Endometrial microvascular endothelial cells (primary cell): Measurements from ENCODE around the gene APOBEC3B. TPM values are rescaled to one million over a fixed set of nuclear protein-coding genes. Genes with fewer than 3 reads are reported as not detected.
"Not testable (repeated sequence)": the region's sequence is repeated elsewhere in the genome, so short reads cannot be mapped to it uniquely, and the experiment has no call there.

Experiments used
- in situ Hi-C: cut with HindIII; loops from 2 replicates; pipeline ENCODE4 v1.10.0; 2017; ENCODE audit warnings: low sequenced_read_pairs, low pct_unique_long_range_greater_than_20kb; ENCODE audit errors: inconsistent ontology term
- total RNA-seq: library from RNA; depleted of rRNA; stranded (reverse); fragments of >200 nt; gene quantifications from one replicate; pipeline ENCODE4 v1.2.3, GENCODE V29; 2015; ENCODE audit errors: inconsistent ontology term

The APOBEC3B gene
- total RNA-seq, 1 donor from 2014 or later, result 15.1 TPM

GRCh38 chr22:38964306-38964705 is 17.8 kb upstream of the APOBEC3B start:
- in situ Hi-C loops, result no loop called here

DNA sequence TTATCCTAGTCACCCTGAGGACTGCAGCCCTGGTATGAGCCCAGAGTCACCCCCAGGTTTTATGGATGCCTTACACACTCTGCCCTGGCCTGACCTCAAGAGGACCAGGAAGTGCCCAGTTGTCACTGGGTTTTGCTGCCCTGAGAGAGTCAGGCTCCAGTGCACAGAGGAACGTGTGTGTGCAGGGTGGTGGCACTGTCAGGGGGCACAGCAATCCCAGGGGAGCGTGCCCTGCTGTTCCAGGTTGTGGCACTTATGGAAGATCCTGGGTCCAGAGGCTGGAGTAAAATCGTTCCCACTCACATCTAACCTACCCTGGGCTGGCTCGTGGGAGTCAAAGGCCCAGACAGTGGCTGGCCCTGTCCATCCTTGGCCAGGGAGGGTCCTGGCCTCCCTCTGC is 17.2 kb upstream of the APOBEC3B start:
- in situ Hi-C loops, result no loop called here

DNA sequence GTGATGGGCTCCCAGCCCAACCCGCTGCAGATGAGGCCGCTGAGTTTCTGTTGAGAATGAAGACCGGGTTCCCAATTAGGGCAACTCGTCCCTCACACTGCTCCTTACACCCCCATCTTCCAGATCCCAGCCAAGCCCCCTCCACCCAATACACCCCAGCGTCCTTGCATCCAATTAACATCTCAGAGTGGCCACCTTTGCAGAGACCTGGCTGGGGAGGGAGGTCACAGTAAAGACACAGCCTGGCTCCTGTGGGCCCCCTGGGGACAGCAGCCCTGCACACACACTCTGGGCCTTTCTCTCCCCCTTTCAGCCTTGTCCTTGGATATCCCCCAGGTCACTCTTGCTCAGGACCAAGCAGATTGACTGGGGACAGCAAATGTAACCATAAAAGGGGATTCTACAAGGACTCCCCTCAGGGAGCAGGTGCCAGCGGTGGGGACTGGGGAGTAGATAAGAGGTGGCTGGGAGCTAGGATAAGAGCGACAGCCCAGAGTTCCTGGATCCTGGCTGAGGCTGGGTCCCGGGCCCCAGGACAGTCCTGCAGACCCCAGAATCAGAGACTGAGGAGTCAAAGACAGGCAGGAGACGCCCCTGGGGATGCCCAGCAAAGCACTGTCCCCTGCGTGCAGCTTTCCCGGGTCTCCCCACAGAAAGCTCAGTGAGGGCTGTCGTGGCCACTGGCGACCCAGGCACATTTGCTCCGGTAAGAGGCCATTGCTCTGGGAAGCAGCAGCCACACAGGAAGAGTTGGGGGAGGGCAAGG is 16.4 kb upstream of the APOBEC3B start:
- in situ Hi-C loops, result no loop called here

DNA sequence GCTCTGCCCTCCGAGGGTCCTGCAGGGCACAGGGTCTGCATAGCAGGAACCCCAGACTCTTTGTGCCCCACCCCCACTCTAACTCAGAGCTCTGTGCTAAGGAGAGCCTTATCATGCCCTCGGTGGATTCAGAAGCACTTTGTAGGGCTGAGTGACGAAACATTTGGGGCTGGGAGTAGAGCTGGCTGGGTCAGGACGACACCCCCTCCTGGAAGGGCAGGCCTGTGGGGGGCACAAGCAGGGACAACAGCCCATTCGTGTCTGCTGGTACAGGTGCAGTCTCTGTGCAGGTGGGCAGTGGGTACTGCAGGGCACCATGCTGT is 15.8 kb upstream of the APOBEC3B start:
- in situ Hi-C loops, result no loop called here

DNA sequence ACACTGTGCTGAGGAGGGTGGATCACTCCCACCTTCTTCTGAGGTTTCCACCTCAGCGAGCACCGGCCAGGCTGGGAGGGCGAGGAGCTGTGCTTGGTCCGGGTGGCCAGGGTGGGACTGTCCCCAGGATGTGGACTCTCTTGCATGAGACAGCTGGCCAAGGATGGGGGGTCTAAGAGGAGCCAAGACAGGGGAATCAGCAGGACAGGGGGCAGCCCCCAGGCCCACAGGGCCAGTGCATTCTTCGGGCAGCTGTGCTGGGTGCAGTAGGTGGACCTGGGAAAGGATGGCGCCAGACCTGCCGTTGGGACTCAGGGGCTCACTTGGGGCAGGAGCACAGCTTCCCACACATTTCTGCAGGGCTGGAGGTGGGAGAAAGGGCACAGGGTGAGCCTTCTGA is 15.2 kb upstream of the APOBEC3B start:
- in situ Hi-C loops, result no loop called here

DNA sequence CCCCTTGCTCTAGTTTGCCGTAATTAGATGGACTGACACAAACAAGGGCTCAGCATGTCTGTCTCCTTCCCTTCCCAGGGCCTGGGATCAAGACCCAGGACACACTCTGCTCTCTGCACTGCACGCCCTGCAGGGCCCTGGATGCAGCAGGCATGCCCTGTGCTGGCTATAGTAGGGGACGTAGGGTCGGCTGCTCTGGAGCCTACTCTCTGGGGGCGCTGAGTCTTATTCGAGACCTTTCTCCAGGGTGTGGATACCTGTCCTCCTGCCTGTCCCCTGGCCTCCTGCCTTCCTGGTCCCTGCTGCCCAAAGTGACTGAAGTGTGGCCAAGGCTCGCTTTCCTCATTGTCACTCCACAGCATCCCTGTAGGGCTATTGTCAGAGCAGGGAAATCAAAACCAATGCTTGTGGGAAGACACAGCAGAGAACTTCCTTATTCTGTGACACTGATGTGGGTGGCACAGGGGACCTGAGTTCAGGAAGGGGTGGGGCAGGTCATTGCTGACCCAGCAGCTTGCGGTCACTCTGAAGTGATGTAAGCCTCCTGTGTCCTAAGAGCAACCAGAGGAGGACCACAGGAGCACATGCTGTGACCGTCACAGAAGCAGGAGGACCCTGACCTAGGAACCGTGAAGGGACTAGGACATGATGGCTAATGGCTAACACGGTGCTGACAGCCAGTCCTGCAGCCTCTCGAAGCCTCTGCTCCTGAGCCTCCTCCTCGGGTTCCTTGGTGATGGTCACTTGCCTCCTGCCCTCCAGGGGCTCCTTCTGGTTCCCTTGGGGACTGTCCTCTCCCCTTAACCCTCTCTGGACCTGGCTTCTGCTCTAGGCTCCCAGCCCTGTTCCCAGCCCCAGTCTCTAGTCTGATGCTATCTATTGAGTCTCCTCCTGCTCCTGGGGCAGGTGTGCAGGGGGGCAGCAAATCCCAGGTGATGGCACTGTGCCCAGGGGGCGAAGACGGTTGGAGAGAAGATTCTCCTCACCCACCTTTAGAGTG is 14.4 kb upstream of the APOBEC3B start:
- in situ Hi-C loops, result no loop called here

DNA sequence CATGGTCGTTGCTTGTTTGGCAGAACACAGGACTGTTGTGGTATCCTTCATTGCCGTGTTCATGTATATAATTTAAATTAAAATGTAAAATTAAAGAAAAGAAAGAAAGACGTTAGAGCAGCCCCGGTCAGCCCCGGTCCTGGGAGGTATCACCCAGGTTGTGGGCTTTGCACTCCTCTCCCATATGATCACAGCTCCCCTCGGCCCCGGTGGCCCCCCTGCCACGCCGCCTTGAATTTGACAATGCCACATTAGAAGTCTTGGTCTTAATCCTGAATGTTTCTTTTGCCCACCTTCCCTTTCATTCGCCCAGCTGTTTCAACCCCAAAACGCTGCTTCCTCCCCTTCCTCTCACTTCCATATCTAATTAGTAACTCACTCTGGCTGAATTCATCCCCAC is 13.3 kb upstream of the APOBEC3B start:
- in situ Hi-C loops, result no loop called here

DNA sequence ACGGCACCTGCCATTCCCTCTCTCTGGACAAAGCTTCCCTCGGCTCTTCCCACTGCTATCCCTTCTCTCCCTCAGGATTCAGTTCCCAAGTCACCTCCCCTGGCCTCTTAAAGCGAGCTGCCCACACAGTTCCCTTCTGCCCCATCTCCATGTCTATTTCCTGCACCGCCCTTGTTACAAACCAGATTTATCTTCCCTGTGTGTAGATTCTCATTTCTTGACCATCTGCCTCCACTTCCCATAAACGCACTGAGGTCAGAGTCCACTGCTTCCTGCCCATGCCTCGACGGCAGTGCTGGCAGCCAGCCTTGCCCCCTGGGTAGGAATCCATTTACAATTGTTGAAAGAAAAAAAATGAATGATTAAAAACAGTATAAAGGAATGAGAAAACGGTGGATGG is 11.6 kb upstream of the APOBEC3B start:
- in situ Hi-C loops, result no loop called here

GRCh38 chr22:38971202-38971601 is 10.9 kb upstream of the APOBEC3B start:
- in situ Hi-C loops, result no loop called here

DNA sequence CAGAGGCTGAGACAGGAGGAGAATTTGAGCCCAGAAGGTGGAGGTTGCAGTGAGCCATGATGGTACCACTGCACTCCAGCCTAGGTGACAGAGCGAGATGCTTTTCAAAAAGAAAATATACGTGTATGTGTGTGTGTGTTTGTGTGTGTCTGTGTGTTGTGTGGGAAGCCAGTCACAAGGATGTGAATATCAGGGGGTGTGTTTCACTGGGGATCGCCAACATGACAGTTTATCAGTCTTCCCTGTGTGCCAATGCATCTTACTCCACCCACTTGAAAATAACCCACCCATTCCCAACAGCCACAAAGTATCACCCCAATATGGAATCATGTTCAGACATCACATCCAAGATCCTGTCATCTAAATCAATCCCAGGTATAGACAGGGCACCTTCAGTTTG is 10.4 kb upstream of the APOBEC3B start:
- in situ Hi-C loops, result no loop called here

- in situ Hi-C loops, result no loop called here
Measured at GRCh38 chr22:38972558-38972957, 9.6 kb upstream of the APOBEC3B start.

GRCh38 chr22:38973289-38974169 is 8.6 kb upstream of the APOBEC3B start:
- in situ Hi-C loops, result no loop called here

GRCh38 chr22:38974170-38974825 is 7.8 kb upstream of the APOBEC3B start:
- in situ Hi-C loops, result no loop called here

- in situ Hi-C loops, result no loop called here
Measured at GRCh38 chr22:38974826-38975175, 7.3 kb upstream of the APOBEC3B start.

DNA sequence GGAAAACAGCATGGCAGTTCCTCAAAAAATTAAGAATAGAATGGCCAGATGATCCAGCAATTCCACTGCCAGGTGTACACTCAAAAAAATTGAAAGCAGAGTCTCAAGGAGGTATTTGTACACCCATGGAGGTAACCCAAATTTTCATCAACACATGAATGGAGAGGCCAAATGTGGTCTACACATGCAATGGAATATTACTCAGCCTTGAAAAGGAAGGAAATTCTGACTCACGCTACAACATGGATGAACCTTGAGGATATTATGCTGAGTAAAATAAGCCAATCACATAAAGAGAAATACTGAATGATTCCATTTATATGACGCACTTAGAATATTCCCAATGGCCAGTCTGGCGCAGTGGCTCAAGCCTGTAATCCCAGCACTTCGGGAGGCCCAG is 4.9 kb upstream of the APOBEC3B start:
- in situ Hi-C loops, result not testable (repeated sequence)

- in situ Hi-C loops, result not testable (repeated sequence)
Measured at GRCh38 chr22:38980587-38980986, 1.6 kb upstream of the APOBEC3B start.

DNA sequence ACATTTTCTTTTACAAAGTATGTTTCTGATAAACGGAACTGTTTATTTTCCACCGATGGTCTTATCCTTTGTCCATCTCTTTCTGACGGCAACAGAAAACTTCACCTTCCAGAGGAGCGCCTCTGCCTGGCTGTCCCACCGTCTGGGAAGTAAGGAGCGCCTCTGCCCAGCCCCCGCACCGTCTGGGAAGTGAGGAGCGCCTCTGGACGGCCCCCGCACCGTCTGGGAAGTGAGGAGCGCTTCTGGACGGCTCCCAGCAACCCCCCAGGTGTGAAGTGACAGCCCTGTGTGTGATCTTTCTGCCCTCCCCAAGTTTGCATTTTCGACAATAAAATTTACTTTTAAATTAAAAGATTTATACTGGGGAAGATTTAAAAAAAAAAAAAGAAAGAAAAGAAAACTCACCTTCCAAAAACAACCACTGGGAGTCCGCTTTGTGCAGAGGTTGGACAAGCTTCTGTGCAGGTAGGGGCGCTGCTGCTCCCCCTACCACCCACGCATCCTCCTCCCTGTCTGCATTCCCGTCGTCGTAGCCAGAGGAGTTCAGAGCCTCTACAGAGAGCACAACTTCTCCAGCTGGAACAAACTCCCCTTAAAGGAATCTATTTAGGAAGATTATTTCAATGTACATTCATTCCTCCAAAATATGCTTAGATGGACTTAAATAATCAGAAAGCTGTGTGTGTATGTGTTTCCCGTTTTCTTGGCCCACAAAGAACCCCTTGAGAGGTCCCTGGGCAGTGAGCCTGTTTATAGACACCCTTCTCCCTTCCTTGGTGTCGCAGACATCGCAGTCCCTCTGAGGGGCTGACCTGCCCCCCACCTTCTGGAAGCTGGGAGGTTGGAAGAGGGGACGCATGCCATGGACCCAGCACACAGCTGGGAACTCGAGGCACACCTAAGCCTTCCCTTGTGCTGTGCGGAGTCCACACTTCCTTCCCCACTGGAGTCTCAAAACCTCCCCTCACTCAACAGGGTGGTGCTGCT is 849 bp upstream of the APOBEC3B start:
- in situ Hi-C loops, result no loop called here

- in situ Hi-C loops, result no loop called here
Measured at GRCh38 chr22:38984224-38984623, 2.1 kb downstream of the APOBEC3B start.
